GM12878 (cell line): ENCODE data around the gene IL23R. TPM values are rescaled to one million over a fixed set of nuclear protein-coding genes. Genes with fewer than 3 reads are reported as not detected.

Experiments
- BCL11A ChIP-seq: IDR thresholded peaks from 2 replicates; pipeline ENCODE4 v1.6.1; 2011; ENCODE audit warnings: low read depth, low read length
- CREM ChIP-seq: IDR thresholded peaks from 2 replicates; pipeline ENCODE4 v1.6.1; 2014; ENCODE audit warnings: antibody characterized with exemption, low read depth
- DPF2 ChIP-seq: fragments of 450-650 bp; IDR thresholded peaks from 2 replicates; pipeline ENCODE4 v1.6.1; 2017; ENCODE audit warnings: mild to moderate bottlenecking
- IKZF2 ChIP-seq, 2 experiments: fragments of 450-650 bp; IDR thresholded peaks; 2 replicates each; pipeline ENCODE4 v1.6.1; 2017; ENCODE audit warnings: mild to moderate bottlenecking in 2 of 2, moderate library complexity in 2 of 2
- JUNB ChIP-seq: IDR thresholded peaks from 2 replicates; pipeline ENCODE4 v1.6.1; 2016; ENCODE audit warnings: antibody characterized with exemption, mild to moderate bottlenecking
- JUND ChIP-seq: IDR thresholded peaks from 2 replicates; pipeline ENCODE4 v1.6.1; 2012; ENCODE audit warnings: low read depth, mild to moderate bottlenecking, low read length, improper control_type of control experiment, moderate library complexity
- KAT2A ChIP-seq: conservative IDR thresholded peaks from 2 replicates; pipeline ENCODE4 v1.6.1; 2011; ENCODE audit warnings: low read depth, low read length; ENCODE audit not compliant: control insufficient read depth
- MTA2 ChIP-seq: fragments of 450-650 bp; IDR thresholded peaks from 2 replicates; pipeline ENCODE4 v1.6.1; 2016; ENCODE audit warnings: low read depth, mild to moderate bottlenecking, moderate library complexity
- MYC ChIP-seq: IDR thresholded peaks from 2 replicates; pipeline ENCODE4 v1.6.1; 2011; ENCODE audit warnings: mild to moderate bottlenecking, low read length, moderate library complexity, inconsistent platforms; ENCODE audit not compliant: insufficient read depth, insufficient replicate concordance, insufficient read length, severe bottlenecking
- RB1 ChIP-seq: fragments of 450-650 bp; formaldehyde crosslinking; IDR thresholded peaks from 2 replicates; pipeline ENCODE4 v1.6.1; 2017; ENCODE audit warnings: mild to moderate bottlenecking, borderline replicate concordance
- RUNX3 ChIP-seq: IDR thresholded peaks from 2 replicates; pipeline ENCODE4 v1.6.1; 2012; ENCODE audit warnings: low read length, inconsistent platforms
- SUPT20H ChIP-seq: IDR thresholded peaks from 2 replicates; pipeline ENCODE4 v1.6.1; 2011; ENCODE audit warnings: low read depth, mild to moderate bottlenecking, low read length, moderate library complexity, borderline replicate concordance; ENCODE audit not compliant: control insufficient read depth
- ZNF384 ChIP-seq: IDR thresholded peaks from 2 replicates; pipeline ENCODE4 v1.6.1; 2012; ENCODE audit warnings: low read depth, mild to moderate bottlenecking, low read length, improper control_type of control experiment, borderline replicate concordance
- polyA plus RNA-seq, 11 experiments: library from polyadenylated mRNA; depleted of rRNA in 4 of 11; unstranded in 6 of 11; stranded (reverse) in 5 of 11; fragments of >200 nt; fragmentation: Nextera tagmentation in 4 of 11; fragmentation: Illumina TruSeq in 1 of 11; extraction: Ambion mirVana in 4 of 11; extraction: Trizol in 1 of 11; gene quantifications; 1 replicate in 1 of 11; 2 replicates in 10 of 11; pipeline versions ENCODE4 v1.2.1 to v1.2.3, GENCODE V29; 2011 to 2016; ENCODE audit warnings: inconsistent platforms in 2 of 11, missing spikeins in 2 of 11, low read depth in 1 of 11
- total RNA-seq, 4 experiments: library from RNA; depleted of rRNA in 3 of 4; stranded (reverse); fragments of >200 nt in 3 of 4; fragmentation: Illumina TruSeq in 1 of 4; extraction: Trizol in 1 of 4; gene quantifications; 2 replicates each; pipeline versions ENCODE4 v1.2.1 to v1.2.3, GENCODE V29; 2013 to 2021
- TF ChIP-seq, protein P1 (sequence below): IDR thresholded peaks from 2 replicates; pipeline ENCODE4 v1.6.1; 2012; ENCODE audit warnings: mild to moderate bottlenecking, low read depth, low read length
- TF ChIP-seq, protein P2 (sequence below): fragments of 450-650 bp; IDR thresholded peaks from 2 replicates; pipeline ENCODE4 v1.6.1; 2017; ENCODE audit warnings: mild to moderate bottlenecking, low read depth, inconsistent platforms; ENCODE audit not compliant: poor library complexity, severe bottlenecking
- TF ChIP-seq, protein P3 (sequence below): fragments of 450-650 bp; IDR thresholded peaks from 2 replicates; pipeline ENCODE4 v1.6.1; 2016; ENCODE audit warnings: mild to moderate bottlenecking
- TF ChIP-seq, protein P4 (sequence below): IDR thresholded peaks from 2 replicates; pipeline ENCODE4 v1.6.1; 2011; ENCODE audit warnings: mild to moderate bottlenecking, low read depth, low read length, moderate library complexity; ENCODE audit not compliant: insufficient replicate concordance

Gene IL23R
- total and polyA plus RNA-seq, 10 of the 15 experiments (the other 5 are each of a cell fraction or from before 2014, with no cell fraction given), result 0.16 to 6.4 (median 0.59) TPM

DNA sequence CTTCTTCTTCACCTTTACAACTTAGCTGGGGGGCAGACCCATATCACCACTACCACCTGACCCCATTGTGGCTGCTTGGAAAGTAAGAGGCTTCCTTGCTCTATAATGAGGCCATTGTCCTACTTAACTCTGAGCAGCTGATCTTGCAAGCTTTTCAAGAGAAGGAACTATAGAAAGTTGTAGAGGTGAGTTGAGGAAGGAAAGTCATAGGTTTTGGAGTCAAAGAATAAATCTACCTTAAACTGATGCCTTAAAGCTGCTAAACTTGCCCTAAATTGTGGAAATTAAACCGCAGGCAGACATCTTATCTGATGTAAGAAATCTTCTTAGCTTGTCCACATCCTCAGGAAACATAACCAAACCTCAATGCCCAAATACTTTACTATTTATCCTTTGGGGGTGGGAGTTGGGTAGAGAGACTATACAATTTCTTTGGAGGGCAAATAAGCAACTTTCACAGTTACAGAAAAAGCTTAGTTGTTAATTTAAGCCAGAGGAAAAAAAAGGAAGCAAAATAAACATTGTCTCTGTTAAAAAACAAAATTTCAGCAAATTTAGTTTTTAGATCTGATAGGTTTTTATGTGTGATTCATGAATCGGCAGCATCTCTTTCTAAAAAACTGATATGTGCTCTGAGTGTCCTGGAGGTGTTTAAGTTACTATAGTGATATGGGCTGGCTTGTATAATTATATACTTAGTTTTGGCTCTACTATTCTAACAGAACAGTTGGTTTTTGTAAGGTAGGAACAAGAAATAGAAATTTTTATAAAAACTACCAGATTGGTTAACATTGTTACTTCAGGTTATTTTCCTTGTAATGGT lies 4.7 kb downstream of the IL23R start (continued):
- TF ChIP-seq, protein P1, sequence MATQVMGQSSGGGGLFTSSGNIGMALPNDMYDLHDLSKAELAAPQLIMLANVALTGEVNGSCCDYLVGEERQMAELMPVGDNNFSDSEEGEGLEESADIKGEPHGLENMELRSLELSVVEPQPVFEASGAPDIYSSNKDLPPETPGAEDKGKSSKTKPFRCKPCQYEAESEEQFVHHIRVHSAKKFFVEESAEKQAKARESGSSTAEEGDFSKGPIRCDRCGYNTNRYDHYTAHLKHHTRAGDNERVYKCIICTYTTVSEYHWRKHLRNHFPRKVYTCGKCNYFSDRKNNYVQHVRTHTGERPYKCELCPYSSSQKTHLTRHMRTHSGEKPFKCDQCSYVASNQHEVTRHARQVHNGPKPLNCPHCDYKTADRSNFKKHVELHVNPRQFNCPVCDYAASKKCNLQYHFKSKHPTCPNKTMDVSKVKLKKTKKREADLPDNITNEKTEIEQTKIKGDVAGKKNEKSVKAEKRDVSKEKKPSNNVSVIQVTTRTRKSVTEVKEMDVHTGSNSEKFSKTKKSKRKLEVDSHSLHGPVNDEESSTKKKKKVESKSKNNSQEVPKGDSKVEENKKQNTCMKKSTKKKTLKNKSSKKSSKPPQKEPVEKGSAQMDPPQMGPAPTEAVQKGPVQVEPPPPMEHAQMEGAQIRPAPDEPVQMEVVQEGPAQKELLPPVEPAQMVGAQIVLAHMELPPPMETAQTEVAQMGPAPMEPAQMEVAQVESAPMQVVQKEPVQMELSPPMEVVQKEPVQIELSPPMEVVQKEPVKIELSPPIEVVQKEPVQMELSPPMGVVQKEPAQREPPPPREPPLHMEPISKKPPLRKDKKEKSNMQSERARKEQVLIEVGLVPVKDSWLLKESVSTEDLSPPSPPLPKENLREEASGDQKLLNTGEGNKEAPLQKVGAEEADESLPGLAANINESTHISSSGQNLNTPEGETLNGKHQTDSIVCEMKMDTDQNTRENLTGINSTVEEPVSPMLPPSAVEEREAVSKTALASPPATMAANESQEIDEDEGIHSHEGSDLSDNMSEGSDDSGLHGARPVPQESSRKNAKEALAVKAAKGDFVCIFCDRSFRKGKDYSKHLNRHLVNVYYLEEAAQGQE, result no peak
- no peak for TF ChIP-seq JUND
- TF ChIP-seq, protein P2, sequence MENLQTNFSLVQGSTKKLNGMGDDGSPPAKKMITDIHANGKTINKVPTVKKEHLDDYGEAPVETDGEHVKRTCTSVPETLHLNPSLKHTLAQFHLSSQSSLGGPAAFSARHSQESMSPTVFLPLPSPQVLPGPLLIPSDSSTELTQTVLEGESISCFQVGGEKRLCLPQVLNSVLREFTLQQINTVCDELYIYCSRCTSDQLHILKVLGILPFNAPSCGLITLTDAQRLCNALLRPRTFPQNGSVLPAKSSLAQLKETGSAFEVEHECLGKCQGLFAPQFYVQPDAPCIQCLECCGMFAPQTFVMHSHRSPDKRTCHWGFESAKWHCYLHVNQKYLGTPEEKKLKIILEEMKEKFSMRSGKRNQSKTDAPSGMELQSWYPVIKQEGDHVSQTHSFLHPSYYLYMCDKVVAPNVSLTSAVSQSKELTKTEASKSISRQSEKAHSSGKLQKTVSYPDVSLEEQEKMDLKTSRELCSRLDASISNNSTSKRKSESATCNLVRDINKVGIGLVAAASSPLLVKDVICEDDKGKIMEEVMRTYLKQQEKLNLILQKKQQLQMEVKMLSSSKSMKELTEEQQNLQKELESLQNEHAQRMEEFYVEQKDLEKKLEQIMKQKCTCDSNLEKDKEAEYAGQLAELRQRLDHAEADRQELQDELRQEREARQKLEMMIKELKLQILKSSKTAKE, result no peak
- 0 out of 4 replicates have a peak, but pooled peaks of 1 of the 2 experiments have one; percentile 11 for TF ChIP-seq IKZF2 (IDR thresholded peaks at IDR 0.05)
- TF ChIP-seq MTA2, result peak; percentile 22; the same call in 1 of the 2 replicates
- no peak for TF ChIP-seq DPF2
- TF ChIP-seq, protein P3, sequence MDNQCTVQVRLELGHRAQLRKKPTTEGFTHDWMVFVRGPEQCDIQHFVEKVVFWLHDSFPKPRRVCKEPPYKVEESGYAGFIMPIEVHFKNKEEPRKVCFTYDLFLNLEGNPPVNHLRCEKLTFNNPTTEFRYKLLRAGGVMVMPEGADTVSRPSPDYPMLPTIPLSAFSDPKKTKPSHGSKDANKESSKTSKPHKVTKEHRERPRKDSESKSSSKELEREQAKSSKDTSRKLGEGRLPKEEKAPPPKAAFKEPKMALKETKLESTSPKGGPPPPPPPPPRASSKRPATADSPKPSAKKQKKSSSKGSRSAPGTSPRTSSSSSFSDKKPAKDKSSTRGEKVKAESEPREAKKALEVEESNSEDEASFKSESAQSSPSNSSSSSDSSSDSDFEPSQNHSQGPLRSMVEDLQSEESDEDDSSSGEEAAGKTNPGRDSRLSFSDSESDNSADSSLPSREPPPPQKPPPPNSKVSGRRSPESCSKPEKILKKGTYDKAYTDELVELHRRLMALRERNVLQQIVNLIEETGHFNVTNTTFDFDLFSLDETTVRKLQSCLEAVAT, result no peak
- no peak for TF ChIP-seq BCL11A
- TF ChIP-seq CREM, result no peak
- no peak for TF ChIP-seq KAT2A
- TF ChIP-seq MYC, result no peak
- no peak for TF ChIP-seq ZNF384
- TF ChIP-seq, protein P4, sequence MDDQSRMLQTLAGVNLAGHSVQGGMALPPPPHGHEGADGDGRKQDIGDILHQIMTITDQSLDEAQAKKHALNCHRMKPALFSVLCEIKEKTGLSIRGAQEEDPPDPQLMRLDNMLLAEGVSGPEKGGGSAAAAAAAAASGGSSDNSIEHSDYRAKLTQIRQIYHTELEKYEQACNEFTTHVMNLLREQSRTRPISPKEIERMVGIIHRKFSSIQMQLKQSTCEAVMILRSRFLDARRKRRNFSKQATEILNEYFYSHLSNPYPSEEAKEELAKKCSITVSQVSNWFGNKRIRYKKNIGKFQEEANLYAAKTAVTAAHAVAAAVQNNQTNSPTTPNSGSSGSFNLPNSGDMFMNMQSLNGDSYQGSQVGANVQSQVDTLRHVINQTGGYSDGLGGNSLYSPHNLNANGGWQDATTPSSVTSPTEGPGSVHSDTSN, result no peak
- TF ChIP-seq JUNB, result no peak
- no peak for TF ChIP-seq SUPT20H
- TF ChIP-seq RB1, result no peak
- TF ChIP-seq RUNX3, result peak; percentile 31; the same call in 1 of the 2 replicates
